Activated T-cell treated with anti-CD3 and anti-CD28 coated beads for 48 hours (primary cell): ENCODE measurements around the gene SLC25A34.

Source experiments
- DNase-seq: peaks from one replicate; pipeline ENCODE4 v3.0.0-alpha.2; 2020; ENCODE audit warnings: low read depth

The SLC25A34 gene

DNA sequence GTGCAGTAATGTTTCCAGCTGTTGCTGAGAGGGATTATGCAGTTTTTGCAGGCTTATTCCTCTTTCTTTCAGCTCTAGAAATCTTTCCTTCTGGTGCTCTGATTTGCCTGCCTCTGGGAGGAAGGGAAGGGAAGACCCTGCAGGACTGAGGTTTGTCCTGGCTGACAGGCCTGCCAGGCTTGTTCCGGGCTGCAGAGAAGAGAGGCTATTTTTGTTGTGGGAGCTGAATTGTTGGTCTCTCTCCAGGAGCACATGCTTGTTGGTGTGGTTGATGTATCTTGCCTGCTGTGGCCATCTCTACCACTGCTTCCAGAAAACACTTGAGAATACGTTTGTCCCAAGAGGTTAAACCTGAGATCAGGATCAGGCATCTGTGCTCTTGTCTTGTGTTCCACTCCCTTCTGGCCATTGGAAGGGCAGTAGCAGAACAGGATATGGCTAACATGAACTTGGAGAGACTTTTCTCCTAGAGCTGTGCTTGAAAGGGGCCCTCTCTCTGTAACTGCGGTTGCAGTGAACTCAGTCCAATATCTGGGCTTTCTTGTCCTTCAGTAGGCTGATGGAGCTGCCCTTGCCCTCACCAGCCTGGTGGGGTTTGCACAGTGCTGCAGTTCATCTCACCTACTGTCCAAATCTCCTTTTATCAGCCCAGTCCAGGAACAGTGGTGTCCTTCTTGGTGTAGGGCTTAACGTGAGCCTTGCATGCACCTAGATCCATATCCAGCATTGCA, 21.5 kb upstream of the SLC25A34 start:
- DNase-seq: no peak

DNA sequence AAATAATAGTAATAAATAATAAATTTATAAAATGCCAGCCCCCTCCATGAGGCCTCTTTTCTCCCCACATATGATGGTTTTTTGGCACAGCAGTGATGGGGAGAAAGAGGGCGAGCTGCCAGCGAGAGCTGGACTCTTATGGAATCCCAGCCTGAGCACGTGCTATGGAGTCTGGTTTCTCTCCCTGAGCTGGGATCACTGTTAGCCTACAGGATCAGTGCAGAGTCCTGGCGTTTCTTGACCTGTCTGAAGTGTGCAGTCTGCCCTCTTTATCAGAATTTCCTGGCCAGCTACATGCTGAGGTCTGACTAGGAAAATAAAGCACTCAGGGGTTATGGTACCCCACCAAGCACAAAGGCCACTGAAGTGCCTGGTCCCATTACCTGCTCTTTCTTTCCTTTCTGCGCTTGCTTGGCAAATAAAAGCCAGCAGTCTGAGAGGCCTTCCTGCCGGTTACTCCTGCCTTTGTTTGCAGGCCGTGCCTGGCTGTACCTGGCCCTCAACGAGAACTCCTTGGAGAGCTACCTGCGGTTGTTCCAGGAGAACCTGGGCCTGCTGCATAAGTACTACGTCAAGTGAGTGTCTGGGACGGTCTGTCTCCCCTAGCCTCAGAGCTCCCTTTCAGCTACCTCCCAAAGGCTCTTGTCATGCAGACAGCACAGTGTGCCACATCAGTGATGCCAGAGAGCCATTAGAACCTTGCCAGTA, 18.5 kb upstream of the SLC25A34 start:
- no peak for DNase-seq

DNA sequence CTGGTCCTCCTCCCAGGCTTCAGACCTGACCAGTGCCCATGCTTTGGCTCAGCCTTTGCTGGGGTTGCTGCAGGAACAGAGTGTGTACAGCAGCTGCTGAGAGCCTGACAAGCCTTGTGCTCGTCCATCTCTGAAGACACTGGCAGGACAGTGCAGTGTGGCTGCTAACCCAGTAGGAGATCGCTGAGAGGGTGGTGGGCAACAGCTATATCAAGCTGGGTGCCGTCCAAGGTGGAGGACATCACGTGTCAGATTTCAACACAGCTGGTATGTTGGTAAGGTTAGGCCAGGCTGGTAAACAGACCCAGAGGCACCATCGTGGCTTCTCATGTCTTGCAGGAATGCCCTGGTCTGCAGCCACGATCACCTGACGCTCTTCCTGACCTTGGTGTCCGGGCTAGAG, 17.9 kb upstream of the SLC25A34 start:
- DNase-seq: no peak

DNA sequence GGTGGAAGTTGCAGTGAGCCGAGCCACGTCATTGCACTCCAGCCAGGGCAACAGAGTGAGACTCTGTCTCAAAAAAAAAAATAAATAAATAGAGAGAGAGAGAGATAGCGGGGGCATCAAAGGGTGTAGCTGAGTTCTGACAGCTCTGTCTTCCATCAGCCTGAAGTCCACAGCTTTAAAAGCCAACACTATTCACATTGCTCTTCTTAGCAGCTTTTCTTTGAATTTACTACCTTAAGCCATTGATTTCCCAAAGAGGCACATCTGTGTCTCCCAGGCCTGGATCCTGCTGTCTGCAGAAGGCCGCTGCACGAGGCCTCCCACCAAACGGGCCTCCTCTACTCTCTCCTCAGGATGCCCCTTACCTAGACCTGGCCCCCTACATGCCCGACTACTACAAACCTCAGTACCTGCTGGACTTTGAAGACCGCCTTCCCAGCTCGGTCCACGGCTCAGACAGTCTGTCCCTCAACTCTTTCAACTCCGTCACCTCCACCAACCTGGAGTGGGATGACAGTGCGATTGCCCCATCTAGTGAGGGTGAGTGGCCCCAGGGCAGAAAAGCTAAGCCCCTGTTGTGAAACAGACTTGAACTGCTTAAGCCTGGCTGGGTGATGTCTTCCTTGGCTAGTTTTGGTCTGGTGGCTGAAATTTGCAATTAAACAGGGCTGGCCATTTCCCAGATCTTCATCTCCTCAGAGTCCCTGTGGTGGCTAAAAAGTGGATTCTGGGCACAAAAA, 16.5 kb upstream of the SLC25A34 start:
- no peak for DNase-seq

DNA sequence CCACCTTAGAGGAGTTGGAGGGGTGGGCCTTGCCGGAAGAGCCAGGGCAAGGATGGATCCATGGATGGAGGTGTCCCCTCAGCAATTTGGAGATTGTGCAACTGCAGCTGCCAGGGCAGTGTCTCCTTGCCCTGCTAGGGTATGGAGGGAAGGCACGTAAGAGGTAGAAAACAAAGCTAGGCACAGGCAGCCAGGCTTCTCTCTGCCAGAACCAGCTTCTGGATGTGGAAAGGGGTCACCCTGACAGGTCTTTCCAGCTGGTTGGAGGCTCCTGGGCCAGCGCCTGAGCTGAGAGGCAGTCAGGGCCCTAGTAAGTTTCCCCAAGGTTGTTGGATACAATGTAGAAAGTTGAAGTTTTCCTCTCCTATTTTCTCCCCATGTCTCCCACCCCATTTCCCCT, 15.2 kb upstream of the SLC25A34 start:
- DNase-seq: no peak

DNA sequence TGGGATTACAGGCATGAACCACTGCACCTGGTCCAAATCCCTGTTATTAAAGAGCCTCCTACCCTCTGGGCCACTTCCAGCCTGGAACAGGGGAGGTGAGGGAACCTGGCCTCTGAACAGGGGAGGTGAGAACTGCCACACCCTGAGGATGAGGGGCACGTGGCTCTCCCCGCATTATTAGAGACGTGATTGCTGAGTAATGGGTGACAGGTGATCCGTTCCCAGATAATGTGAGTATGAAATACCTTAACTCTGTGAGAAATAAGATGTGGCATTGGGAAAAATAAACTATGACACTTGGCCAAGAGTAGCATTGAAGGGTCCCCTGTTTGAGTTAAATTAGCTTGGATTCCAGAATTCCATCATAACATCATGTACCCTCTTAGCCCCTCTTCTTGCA, 13.6 kb upstream of the SLC25A34 start:
- DNase-seq: no peak

DNA sequence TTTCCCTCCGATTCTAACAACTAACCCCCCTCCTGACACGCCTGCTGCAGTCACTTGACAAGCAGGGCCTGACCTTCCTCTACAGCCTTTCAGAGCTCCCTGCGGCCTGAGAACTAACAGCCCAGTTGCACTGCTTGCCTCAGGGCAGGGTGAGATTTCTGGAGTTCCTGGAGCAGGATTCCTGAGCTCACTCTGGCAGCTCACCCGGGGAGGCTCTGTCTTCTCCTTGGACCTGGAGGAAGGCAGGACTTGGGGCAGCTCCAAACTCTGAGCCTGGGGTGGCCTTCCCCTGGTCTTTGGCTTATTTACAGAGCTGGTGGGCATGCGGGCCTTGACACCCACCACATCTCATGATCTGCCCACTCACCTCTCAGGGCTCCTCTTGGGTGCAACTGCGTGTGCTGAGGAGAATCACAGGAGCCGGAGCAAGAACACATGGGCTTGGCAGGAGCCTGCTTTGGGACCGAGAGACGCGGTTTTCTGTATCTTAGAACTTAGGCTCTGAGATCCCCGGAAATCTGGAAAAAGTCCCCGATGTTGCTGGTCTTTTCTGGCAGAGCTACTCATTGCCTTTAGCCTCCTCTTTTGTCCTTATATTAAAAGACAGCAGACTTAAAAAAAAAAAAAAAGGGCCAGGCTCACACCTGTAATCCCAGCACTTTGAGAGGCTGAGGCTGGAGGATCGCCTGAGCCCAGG, 13.1 kb upstream of the SLC25A34 start:
- no peak for DNase-seq

DNA sequence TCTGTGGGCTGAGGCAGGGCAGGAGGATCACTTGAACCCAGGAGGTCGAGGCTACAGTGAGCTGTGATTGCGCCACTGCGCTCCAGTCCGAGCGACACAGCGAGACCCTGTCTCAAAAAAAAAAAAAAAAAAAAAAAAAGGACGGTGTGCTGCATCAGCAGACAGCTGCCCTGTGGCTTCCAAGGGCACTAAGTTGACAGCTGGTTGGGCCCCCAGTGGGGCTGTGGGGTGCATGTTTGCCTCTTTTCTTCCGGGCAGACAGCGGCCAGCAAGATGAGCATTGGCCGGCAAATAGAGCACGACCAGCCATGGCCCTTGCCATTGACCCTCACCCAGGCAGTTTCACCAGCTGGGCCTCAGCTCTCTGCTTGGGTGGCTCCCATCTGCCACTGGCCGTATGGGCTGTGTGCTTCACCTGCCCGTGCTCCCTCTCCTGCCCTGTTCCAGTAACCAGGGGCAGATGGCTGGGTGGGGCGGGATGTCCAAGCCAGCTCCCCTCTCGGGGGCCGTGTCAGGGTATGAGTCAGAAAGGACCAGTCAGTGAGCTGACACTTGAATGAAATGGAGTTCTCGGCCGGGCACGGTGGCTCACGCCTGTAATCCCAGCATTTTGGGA, 12.3 kb upstream of the SLC25A34 start:
- DNase-seq: no peak

DNA sequence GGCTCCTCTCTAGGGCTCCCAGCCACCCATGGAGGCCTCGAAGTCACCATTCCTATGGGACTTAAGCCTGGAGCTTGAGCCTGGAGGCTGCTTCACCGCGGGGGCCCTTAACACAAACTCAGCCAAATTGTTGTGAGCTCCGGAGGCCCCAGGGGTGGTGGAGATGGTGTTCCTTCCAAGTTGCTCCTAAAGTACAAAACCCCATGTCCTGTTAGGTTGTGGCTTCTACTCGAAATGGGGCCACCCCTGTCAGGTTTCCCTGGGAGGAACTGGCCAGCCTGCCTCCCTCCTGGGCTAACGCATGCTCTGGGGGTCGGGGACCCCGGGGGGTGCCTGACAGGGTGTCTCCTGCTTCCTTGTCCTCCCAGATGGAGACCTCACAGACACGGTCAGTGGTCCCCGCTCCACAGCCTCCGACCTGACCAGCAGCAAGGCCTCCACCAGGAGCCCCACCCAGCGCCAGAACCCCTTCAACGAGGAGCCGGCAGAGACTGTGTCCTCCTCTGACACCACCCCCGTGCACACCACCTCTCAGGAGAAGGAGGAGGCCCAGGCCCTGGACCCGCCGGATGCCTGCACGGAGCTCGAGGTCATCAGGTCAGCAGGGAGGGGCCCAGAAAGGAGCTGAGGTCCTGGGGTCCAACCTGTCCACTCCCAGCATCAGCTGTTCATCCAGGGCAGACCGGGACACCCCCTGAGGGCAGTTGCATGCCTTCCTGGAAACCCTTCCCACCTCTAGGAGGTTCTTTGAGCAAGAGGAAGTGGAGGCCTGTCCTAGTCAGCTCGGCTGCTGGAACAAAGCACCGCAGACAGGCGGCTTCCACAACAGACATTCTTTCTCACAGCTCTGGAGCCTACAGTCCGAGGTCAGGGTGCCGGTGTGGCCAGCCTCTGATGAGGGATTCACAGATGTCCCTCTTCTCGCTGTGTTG, 10.8 kb upstream of the SLC25A34 start:
- DNase-seq: no peak

DNA sequence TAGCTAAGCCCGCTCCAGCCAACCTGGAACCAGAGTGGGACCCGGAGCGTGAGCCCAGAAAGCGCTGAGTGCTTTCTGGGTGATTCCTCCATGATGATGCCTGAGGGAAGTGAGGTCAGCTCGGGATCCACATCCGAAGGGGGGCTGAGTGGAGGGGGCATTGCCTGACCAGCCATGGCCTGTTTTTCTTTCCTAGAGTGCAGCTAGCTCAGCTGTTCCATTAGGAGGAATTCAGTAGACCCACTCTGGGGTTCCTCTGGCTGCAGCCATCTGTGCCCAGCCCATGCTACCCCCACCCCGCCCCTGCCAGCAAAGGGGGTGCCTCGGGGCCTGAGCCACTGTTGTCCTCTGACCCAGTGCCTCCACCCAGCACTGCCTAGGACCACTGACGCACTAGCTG, 9.6 kb upstream of the SLC25A34 start:
- DNase-seq: no peak

DNA sequence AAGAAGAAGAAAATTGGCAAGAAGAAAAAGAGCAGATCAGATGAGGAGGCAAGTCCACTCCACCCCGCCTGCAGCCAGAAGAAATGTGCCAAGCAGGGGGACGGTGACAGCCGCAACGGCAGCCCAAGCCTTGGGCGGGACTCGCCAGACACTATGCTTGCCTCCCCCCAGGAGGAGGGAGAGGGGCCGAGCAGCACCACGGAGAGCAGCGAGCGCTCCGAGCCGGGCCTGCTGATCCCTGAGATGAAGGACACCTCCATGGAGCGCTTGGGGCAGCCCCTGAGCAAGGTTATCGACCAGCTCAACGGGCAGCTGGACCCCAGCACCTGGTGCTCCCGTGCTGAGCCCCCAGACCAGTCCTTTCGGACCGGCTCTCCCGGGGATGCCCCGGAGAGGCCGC, 9.0 kb upstream of the SLC25A34 start:
- DNase-seq: no peak

DNA sequence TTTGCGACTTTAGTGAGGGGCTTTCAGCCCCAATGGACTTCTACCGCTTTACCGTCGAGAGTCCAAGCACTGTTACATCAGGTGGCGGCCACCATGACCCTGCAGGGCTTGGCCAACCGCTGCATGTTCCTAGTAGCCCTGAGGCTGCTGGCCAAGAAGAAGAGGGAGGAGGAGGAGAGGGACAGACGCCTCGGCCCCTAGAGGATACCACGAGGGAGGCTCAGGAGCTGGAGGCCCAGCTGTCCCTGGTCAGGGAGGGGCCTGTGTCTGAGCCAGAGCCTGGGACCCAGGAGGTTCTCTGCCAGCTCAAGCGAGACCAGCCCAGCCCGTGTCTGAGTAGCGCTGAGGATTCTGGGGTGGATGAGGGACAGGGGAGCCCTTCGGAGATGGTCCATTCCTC, 8.6 kb upstream of the SLC25A34 start:
- no peak for DNase-seq

DNA sequence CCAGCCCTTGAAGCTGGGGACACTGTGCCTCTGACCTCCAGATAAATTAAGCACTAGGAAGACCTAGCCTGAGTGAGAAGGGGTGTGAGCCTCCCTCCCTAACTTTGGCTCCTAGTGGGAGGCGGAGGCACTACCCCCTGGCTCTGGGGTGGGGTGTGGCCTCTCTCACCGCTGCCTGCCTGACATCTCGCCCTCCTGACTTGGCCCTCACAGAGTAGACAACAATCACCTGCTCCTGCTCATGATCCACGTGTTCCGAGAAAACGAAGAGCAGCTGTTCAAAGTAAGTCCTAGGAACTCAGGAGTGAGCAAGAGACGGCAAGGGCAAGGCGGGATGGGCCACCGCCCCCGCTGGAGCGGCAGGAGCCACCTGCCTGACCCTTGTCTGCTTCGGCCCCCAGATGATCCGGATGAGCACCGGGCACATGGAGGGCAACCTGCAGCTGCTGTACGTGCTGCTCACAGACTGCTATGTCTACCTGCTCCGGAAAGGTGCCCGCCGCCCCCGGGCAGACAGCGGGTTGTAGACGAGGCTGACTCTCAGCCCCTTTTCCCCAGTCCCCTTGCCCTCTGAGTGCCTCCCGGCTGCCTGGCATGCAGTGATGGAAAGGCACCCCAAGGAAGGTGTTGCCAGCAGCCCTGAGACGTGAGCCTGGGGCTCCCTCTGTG, 8.1 kb upstream of the SLC25A34 start:
- no peak for DNase-seq

DNA sequence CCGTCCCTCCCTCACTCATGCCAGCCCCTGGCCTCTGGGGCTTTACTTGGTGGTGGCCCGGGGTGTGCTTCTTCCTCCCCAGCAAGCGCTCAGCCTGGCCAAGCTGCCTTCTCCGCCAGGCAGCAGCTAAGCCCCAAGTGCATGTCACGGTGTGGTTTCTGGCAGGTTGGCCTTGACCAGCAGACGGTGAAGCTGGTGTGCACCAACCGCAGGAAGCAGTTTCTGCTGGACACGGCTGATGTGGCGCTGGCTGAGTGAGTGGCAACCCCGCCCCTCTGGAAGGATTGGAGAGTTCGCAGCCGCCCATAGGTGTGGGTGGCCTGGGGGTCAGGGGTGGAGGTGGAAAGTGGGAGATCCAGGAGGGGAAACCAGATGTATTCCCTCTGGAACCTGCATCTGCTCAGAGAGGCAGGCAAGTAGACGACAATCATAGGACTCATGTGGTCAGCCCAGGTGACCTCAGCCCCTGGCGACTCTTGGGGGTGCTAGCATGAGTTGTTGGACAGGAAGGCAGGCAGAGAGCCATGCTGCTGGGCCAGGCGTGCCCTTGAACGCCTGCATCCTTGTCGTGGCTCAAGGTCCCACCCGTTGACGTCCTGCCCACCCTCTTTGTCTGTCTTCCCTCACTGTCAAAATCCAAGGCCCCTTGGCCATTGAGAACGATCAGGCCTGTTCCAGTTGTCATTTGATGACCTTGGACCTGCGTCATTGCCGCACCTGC, 7.0 kb upstream of the SLC25A34 start:
- DNase-seq: no peak

DNA sequence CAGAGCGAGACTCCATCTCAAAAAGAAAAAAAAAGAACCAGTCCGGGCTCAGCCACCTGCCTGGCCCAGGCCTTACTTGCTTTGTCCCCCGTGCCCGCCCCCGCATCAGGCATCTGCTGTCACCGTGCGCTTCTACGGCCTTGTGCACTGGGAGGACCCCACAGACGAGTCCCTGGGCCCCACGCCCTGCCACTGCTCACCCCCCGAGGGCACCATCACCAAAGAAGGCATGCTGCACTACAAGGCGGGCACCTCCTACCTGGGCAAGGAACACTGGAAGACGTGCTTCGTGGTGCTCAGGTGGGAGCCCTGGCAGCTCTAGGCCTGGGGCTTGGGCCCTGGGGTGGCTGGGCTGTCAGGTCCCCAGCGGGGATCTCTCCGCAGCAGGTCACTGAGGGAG, 5.6 kb upstream of the SLC25A34 start:
- no peak for DNase-seq

DNA sequence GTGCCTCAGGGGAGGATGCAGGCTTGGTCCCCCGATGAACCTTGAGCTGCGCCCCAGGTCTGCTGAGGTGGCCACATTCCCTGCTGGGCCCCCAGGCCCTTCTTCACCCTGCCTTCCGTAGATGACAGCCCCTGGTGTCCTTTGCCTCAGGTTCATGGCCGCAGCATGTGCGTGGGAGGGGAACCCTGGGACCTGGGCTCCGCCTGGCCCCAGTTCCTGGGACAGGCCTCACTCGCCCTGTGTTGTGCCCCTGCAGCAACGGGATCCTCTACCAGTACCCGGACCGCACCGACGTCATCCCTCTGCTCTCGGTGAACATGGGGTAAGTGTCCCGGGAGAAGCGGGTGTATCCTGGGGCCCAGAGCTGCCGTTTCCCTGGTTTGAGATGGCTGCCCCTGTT, 5.1 kb upstream of the SLC25A34 start:
- DNase-seq: no peak

DNA sequence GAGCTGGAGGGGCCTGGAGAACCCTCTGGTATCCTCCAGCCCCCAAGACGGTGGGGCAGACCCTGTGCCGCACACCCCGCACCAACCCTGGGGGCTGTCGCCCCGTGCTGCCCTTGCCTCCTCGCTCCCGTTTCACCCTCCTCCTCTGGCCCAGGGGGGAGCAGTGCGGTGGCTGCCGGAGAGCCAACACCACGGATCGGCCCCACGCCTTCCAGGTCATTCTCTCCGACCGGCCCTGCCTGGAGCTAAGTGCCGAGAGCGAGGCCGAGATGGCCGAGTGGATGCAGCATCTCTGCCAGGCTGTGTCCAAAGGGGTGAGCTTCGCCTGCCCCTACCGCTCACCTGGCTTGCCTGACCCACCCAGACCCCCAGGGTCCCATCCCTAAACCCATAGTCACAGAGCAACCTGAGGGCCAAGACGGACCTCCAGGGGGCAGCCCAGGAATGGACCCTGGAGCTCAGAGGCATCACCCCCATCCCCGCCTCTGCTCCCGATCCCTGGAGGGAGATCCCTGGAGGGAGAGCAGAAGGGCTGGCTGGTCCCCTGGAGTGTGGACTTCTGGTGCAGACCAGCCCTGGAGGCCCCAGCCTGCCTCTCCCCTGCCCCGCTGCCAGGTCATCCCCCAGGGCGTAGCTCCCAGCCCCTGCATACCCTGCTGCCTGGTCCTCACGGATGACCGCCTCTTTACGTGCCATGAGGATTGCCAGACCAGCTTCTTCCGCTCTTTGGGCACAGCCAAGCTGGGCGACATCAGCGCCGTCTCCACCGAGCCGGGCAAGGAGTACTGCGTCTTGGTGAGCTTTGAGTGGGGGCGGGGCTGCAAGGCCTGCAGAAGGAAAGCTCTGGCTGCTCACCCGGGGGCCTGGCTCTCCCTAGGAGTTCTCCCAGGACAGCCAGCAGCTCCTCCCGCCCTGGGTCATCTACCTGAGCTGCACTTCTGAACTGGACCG, 4.0 kb upstream of the SLC25A34 start:
- DNase-seq: no peak

DNA sequence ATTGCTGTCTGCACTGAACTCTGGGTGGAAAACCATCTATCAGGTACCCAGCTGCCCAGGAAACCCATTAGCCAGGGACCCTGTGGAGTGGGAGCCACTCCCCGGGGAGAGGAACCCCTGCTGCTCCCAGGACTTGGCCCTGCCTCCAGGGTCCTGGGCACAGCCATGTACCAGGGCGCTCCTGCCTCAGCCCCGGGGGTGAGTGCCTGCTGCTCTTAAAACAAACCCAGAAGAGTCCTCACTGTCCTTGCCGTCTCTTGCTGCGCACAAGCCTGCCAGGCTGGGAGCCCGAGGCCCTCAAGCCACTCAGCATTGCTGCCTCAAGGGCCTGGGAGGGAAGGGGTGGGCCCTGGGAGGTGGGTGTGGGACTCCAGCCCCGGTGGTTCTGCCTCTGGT, 3.4 kb upstream of the SLC25A34 start:
- DNase-seq: no peak
